ENCODE measurements around the gene DPP7.
A peak's percentile ranks its signal among the peaks of the same experiment; 100 is the strongest.

The DPP7 gene

DNA sequence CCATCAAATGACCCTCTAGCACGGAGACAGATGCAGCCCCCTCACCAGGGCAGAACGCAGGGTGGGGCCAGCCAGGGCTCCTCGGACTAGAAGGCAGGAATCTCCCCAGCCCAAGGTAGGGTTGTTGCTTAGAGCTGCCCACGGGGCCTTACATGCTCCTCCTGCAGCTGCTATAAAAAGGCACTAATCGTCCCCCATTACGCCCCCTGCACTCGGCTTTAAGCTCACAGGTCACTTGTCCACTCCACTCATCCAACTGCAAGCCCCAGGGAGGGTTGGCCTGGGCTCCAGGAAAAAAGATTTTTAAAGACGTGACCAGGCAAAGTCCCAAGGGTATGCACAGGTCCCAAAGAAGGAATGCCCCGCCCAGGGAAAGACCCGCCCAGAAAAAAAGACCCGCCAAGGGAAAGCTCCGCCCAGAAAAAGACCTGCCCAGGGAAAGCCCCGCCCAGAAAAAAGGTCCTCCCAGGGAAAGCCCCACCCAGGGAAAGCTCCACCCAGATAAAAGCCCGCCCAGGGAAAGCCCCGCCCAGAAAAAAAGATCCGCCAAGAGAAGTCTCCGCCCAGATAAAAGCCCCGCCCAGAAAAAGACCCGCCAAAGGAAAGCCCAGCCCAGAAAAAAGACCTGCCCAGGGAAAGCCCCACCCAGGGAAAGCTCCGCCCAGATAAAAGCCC, 35.5 kb upstream of the DPP7 start:
- H2AFZ ChIP-seq (ENCODE audit: low read depth, low read length) = no peak overlapping the region
- no peak overlapping the region for H3K4me2 ChIP-seq (ENCODE audit: low read length, poor library complexity, severe bottlenecking)
- no peaks in the 10 kb centered on the region for H3K9me3 ChIP-seq (ENCODE audit: control insufficient read depth, low read length)
- H3K36me3 ChIP-seq (ENCODE audit: control insufficient read depth in 1 of 2, insufficient read depth in 2 of 2, low read depth in 1 of 2, low read length in 2 of 2) = no peaks in the 10 kb centered on the region
- no peaks in the 10 kb centered on the region for H3K79me1 ChIP-seq (replicated peaks; ENCODE audit: low read length, poor library complexity, severe bottlenecking)
- H3K23ac ChIP-seq (ENCODE audit: low read length in 2 of 2) = no peak overlapping the region
- no peak overlapping the region for H3K4ac ChIP-seq (ENCODE audit: low read depth in 1 of 2, low read length in 2 of 2)
- H2BK12ac ChIP-seq (ENCODE audit: low read length in 2 of 2) = no peak overlapping the region
- WGBS = 73% methylated on average over 20 of the region's 20 CpGs
- no peak for DNase-seq
- no peak overlapping the region for H3K27ac ChIP-seq (ENCODE audit: low read length, poor library complexity, severe bottlenecking)
- no peak overlapping the region for H2AK5ac ChIP-seq (ENCODE audit: low read length, severe bottlenecking)
- no peak overlapping the region for H2BK15ac ChIP-seq (ENCODE audit: low read depth, poor library complexity, severe bottlenecking)
- H4K8ac ChIP-seq (ENCODE audit: low read length) = no peak overlapping the region
- no peak overlapping the region for H3K9ac ChIP-seq (ENCODE audit: low read length)
- H3K27me3 ChIP-seq (ENCODE audit: control insufficient read depth in 1 of 2, insufficient read depth in 1 of 2, low read length in 2 of 2) = peaks cover 2 to 35% of the 10 kb centered on the region in 2 experiments
- H3K4me1 ChIP-seq (ENCODE audit: control insufficient read depth, insufficient read depth, low read depth, low read length) = peaks cover 8% of the 10 kb centered on the region
- H2BK120ac ChIP-seq (ENCODE audit: low read depth, low read length) = no peak overlapping the region
- no peak overlapping the region for H4K91ac ChIP-seq (ENCODE audit: low read length)
- no peak overlapping the region for H3K18ac ChIP-seq (ENCODE audit: low read depth in 1 of 2, low read length in 2 of 2)
- H3K4me3 ChIP-seq (ENCODE audit: insufficient read depth in 1 of 2, low read depth in 1 of 2, low read length in 2 of 2) = no peak overlapping the region
- no peak overlapping the region for H3K14ac ChIP-seq (ENCODE audit: low read length in 2 of 2)
- H2BK5ac ChIP-seq (ENCODE audit: low read depth, low read length, poor library complexity, severe bottlenecking) = no peak overlapping the region

GRCh38 chr9:137149363-137149762, 34.8 kb upstream of the DPP7 start:
- no peak overlapping the region for H2BK12ac ChIP-seq (ENCODE audit: low read length in 2 of 2)
- no peak for DNase-seq
- H3K14ac ChIP-seq (ENCODE audit: low read length in 2 of 2) = no peak overlapping the region
- WGBS = 88% methylated on average over 5 of the region's 5 CpGs
- peaks cover 0 to 29% of the 10 kb centered on the region in 2 experiments for H3K27me3 ChIP-seq (ENCODE audit: control insufficient read depth in 1 of 2, insufficient read depth in 1 of 2, low read length in 2 of 2)
- H3K4me1 ChIP-seq (ENCODE audit: control insufficient read depth, insufficient read depth, low read depth, low read length) = peaks cover 8% of the 10 kb centered on the region
- no peak overlapping the region for H2BK120ac ChIP-seq (ENCODE audit: low read depth, low read length)
- H3K27ac ChIP-seq (ENCODE audit: low read length, poor library complexity, severe bottlenecking) = no peak overlapping the region
- H3K4me2 ChIP-seq (ENCODE audit: low read length, poor library complexity, severe bottlenecking) = no peak overlapping the region
- H4K8ac ChIP-seq (ENCODE audit: low read length) = no peak overlapping the region
- no peak overlapping the region for H2BK5ac ChIP-seq (ENCODE audit: low read depth, low read length, poor library complexity, severe bottlenecking)
- H3K9ac ChIP-seq (ENCODE audit: low read length) = no peak overlapping the region
- no peak overlapping the region for H3K18ac ChIP-seq (ENCODE audit: low read depth in 1 of 2, low read length in 2 of 2)
- H3K4ac ChIP-seq (ENCODE audit: low read depth in 1 of 2, low read length in 2 of 2) = no peak overlapping the region
- H4K91ac ChIP-seq (ENCODE audit: low read length) = no peak overlapping the region
- no peaks in the 10 kb centered on the region for H3K36me3 ChIP-seq (ENCODE audit: control insufficient read depth in 1 of 2, insufficient read depth in 2 of 2, low read depth in 1 of 2, low read length in 2 of 2)
- H3K23ac ChIP-seq (ENCODE audit: low read length in 2 of 2) = no peak overlapping the region
- no peak overlapping the region for H2AK5ac ChIP-seq (ENCODE audit: low read length, severe bottlenecking)
- H3K4me3 ChIP-seq (ENCODE audit: insufficient read depth in 1 of 2, low read depth in 1 of 2, low read length in 2 of 2) = no peak overlapping the region
- H3K79me1 ChIP-seq (replicated peaks; ENCODE audit: low read length, poor library complexity, severe bottlenecking) = no peaks in the 10 kb centered on the region
- H2BK15ac ChIP-seq (ENCODE audit: low read depth, poor library complexity, severe bottlenecking) = no peak overlapping the region
- H2AFZ ChIP-seq (ENCODE audit: low read depth, low read length) = no peak overlapping the region
- no peaks in the 10 kb centered on the region for H3K9me3 ChIP-seq (ENCODE audit: control insufficient read depth, low read length)

GRCh38 chr9:137148661-137149060, 34.1 kb upstream of the DPP7 start:
- Histone ChIP-seq H4K8ac (ENCODE audit: low read length) (no peak overlapping the region), H4K91ac (ENCODE audit: low read length) (no peak overlapping the region), H3K4me2 (ENCODE audit: low read length, poor library complexity, severe bottlenecking) (no peak overlapping the region), H3K4ac (ENCODE audit: low read depth in 1 of 2, low read length in 2 of 2) (no peak overlapping the region), H2BK5ac (ENCODE audit: low read depth, low read length, poor library complexity, severe bottlenecking) (no peak overlapping the region), H3K4me3 (ENCODE audit: insufficient read depth in 1 of 2, low read depth in 1 of 2, low read length in 2 of 2) (no peak overlapping the region), H3K79me1 (replicated peaks; ENCODE audit: low read length, poor library complexity, severe bottlenecking) (no peaks in the 10 kb centered on the region), H2AK5ac (ENCODE audit: low read length, severe bottlenecking) (no peak overlapping the region), H3K27me3 (ENCODE audit: control insufficient read depth in 1 of 2, insufficient read depth in 1 of 2, low read length in 2 of 2) (peaks cover 0 to 31% of the 10 kb centered on the region in 2 experiments), H2BK120ac (ENCODE audit: low read depth, low read length) (no peak overlapping the region), H2BK12ac (ENCODE audit: low read length in 2 of 2) (no peak overlapping the region), H3K14ac (ENCODE audit: low read length in 2 of 2) (no peak overlapping the region), H2BK15ac (ENCODE audit: low read depth, poor library complexity, severe bottlenecking) (no peak overlapping the region), H3K4me1 (ENCODE audit: control insufficient read depth, insufficient read depth, low read depth, low read length) (peaks cover 8% of the 10 kb centered on the region), H3K18ac (ENCODE audit: low read depth in 1 of 2, low read length in 2 of 2) (no peak overlapping the region), H3K9me3 (ENCODE audit: control insufficient read depth, low read length) (no peaks in the 10 kb centered on the region), H3K27ac (ENCODE audit: low read length, poor library complexity, severe bottlenecking) (no peak overlapping the region), H2AFZ (ENCODE audit: low read depth, low read length) (no peak overlapping the region), H3K36me3 (ENCODE audit: control insufficient read depth in 1 of 2, insufficient read depth in 2 of 2, low read depth in 1 of 2, low read length in 2 of 2) (no peaks in the 10 kb centered on the region), H3K23ac (ENCODE audit: low read length in 2 of 2) (no peak overlapping the region), H3K9ac (ENCODE audit: low read length) (no peak overlapping the region)
- 88% methylated on average over 19 of the region's 19 CpGs for WGBS
- no peak for DNase-seq

GRCh38 chr9:137148242-137148641, 33.7 kb upstream of the DPP7 start:
- peaks cover 8% of the 10 kb centered on the region for H3K4me1 ChIP-seq (ENCODE audit: control insufficient read depth, insufficient read depth, low read depth, low read length)

More at GRCh38 chr9:137148242-137148641, 33.7 kb upstream of the DPP7 start:
- no peak overlapping the region for H2BK12ac ChIP-seq (ENCODE audit: low read length in 2 of 2)
- no peak overlapping the region for H2BK5ac ChIP-seq (ENCODE audit: low read depth, low read length, poor library complexity, severe bottlenecking)
- H3K4me2 ChIP-seq (ENCODE audit: low read length, poor library complexity, severe bottlenecking) = no peak overlapping the region
- H3K27ac ChIP-seq (ENCODE audit: low read length, poor library complexity, severe bottlenecking) = no peak overlapping the region
- H3K4ac ChIP-seq (ENCODE audit: low read depth in 1 of 2, low read length in 2 of 2) = no peak overlapping the region
- no peaks in the 10 kb centered on the region for H3K9me3 ChIP-seq (ENCODE audit: control insufficient read depth, low read length)
- H3K23ac ChIP-seq (ENCODE audit: low read length in 2 of 2) = no peak overlapping the region
- no peak for DNase-seq
- no peak overlapping the region for H3K18ac ChIP-seq (ENCODE audit: low read depth in 1 of 2, low read length in 2 of 2)
- no peak overlapping the region for H2BK120ac ChIP-seq (ENCODE audit: low read depth, low read length)
- no peak overlapping the region for H2BK15ac ChIP-seq (ENCODE audit: low read depth, poor library complexity, severe bottlenecking)
- H3K4me3 ChIP-seq (ENCODE audit: insufficient read depth in 1 of 2, low read depth in 1 of 2, low read length in 2 of 2) = peak overlapping the region in 1 of 2 experiments; percentile 14
- no peak overlapping the region for H3K14ac ChIP-seq (ENCODE audit: low read length in 2 of 2)
- H3K79me1 ChIP-seq (replicated peaks; ENCODE audit: low read length, poor library complexity, severe bottlenecking) = no peaks in the 10 kb centered on the region
- H4K8ac ChIP-seq (ENCODE audit: low read length) = no peak overlapping the region
- peaks cover 3 to 35% of the 10 kb centered on the region in 2 experiments for H3K27me3 ChIP-seq (ENCODE audit: control insufficient read depth in 1 of 2, insufficient read depth in 1 of 2, low read length in 2 of 2)
- no peak overlapping the region for H4K91ac ChIP-seq (ENCODE audit: low read length)
- no peaks in the 10 kb centered on the region for H3K36me3 ChIP-seq (ENCODE audit: control insufficient read depth in 1 of 2, insufficient read depth in 2 of 2, low read depth in 1 of 2, low read length in 2 of 2)
- H2AK5ac ChIP-seq (ENCODE audit: low read length, severe bottlenecking) = no peak overlapping the region
- H2AFZ ChIP-seq (ENCODE audit: low read depth, low read length) = no peak overlapping the region
- H3K9ac ChIP-seq (ENCODE audit: low read length) = no peak overlapping the region
- WGBS = 81% methylated on average over 27 of the region's 27 CpGs

Data from mesenchymal stem cell (in vitro differentiated cells and primary cell).